Measurements from ENCODE around the gene CDKN2AIPNL.

The CDKN2AIPNL gene

GRCh38 chr5:134398609-134399155, 13.0 kb downstream of the CDKN2AIPNL start:
- H3K27me3 ChIP-seq (replicated peaks; ENCODE audit: insufficient read depth, low read length): no peaks in the 10 kb centered on the region
- H3K4me1 ChIP-seq (ENCODE audit: low read length): peaks cover 5% of the 10 kb centered on the region; the same call in 1 of the 2 replicates
- H3F3A ChIP-seq (ENCODE audit: insufficient read depth, low read length): peaks cover 11% of the 10 kb centered on the region; the same call in 1 of the 2 replicates
- no peak for DNase-seq
- no peaks in the 10 kb centered on the region for H3K79me2 ChIP-seq (ENCODE audit: low read length)
- H3K9me2 ChIP-seq (replicated peaks; ENCODE audit: insufficient read depth, low read length): no peaks in the 10 kb centered on the region
- H2AFZ ChIP-seq (ENCODE audit: low read length): no peak overlapping the region
- H3K27ac ChIP-seq (ENCODE audit: low read length): no peak overlapping the region
- no peak overlapping the region for H3K4me2 ChIP-seq (ENCODE audit: low read depth, low read length)
- H3K4me3 ChIP-seq (ENCODE audit: low read length): no peak overlapping the region
- no peaks in the 10 kb centered on the region for H3K9me3 ChIP-seq (replicated peaks; ENCODE audit: insufficient read depth, low read length)
- H4K20me1 ChIP-seq (ENCODE audit: insufficient read depth, low read length): no peaks in the 10 kb centered on the region
- 0 out of 2 replicates have a peak, but pooled peaks cover 5% of the 10 kb centered on the region for H3K36me3 ChIP-seq (replicated peaks; ENCODE audit: insufficient read depth, low read length)
- TF ChIP-seq EZH2phosphoT487 (IDR thresholded peaks at IDR 0.05; ENCODE audit: low read length) (no peak), CTCF (IDR thresholded peaks at IDR 0.05; ENCODE audit: low read length) (no peak), EZH2 (optimal IDR thresholded peaks at IDR 0.05; ENCODE audit: low read depth, low read length) (no peak)
- no peak overlapping the region for H3K9ac ChIP-seq (ENCODE audit: low read length)

- TF ChIP-seq EZH2phosphoT487 (IDR thresholded peaks at IDR 0.05; ENCODE audit: low read length) (no peak), CTCF (IDR thresholded peaks at IDR 0.05; ENCODE audit: low read length) (no peak), EZH2 (optimal IDR thresholded peaks at IDR 0.05; ENCODE audit: low read depth, low read length) (no peak)
- Histone ChIP-seq H3K9ac (ENCODE audit: low read length) (no peak overlapping the region), H3K36me3 (replicated peaks; ENCODE audit: insufficient read depth, low read length) (0 out of 2 replicates have a peak, but pooled peaks cover 6% of the 10 kb centered on the region), H3K4me2 (ENCODE audit: low read depth, low read length) (no peak overlapping the region), H3F3A (ENCODE audit: insufficient read depth, low read length) (peaks cover 4% of the 10 kb centered on the region; the same call in 1 of the 2 replicates), H3K27me3 (replicated peaks; ENCODE audit: insufficient read depth, low read length) (no peaks in the 10 kb centered on the region), H3K79me2 (ENCODE audit: low read length) (no peaks in the 10 kb centered on the region), H3K9me3 (replicated peaks; ENCODE audit: insufficient read depth, low read length) (no peaks in the 10 kb centered on the region), H3K4me3 (ENCODE audit: low read length) (no peak overlapping the region), H2AFZ (ENCODE audit: low read length) (no peak overlapping the region), H3K27ac (ENCODE audit: low read length) (no peak overlapping the region), H3K9me2 (replicated peaks; ENCODE audit: insufficient read depth, low read length) (no peaks in the 10 kb centered on the region), H4K20me1 (ENCODE audit: insufficient read depth, low read length) (no peaks in the 10 kb centered on the region), H3K4me1 (ENCODE audit: low read length) (peaks cover 5% of the 10 kb centered on the region; the same call in 1 of the 2 replicates)
- DNase-seq: no peak
Observed at GRCh38 chr5:134397196-134397595, 14.5 kb downstream of the CDKN2AIPNL start.

- peaks cover 4% of the 10 kb centered on the region; the same call in 1 of the 2 replicates for H3F3A ChIP-seq (ENCODE audit: insufficient read depth, low read length)
- no peaks in the 10 kb centered on the region for H4K20me1 ChIP-seq (ENCODE audit: insufficient read depth, low read length)
- no peaks in the 10 kb centered on the region for H3K9me3 ChIP-seq (replicated peaks; ENCODE audit: insufficient read depth, low read length)
- H3K4me3 ChIP-seq (ENCODE audit: low read length): no peak overlapping the region
- no peak overlapping the region for H3K9ac ChIP-seq (ENCODE audit: low read length)
- no peak overlapping the region for H2AFZ ChIP-seq (ENCODE audit: low read length)
- DNase-seq: no peak
- no peaks in the 10 kb centered on the region for H3K79me2 ChIP-seq (ENCODE audit: low read length)
- H3K27ac ChIP-seq (ENCODE audit: low read length): no peak overlapping the region
- no peaks in the 10 kb centered on the region for H3K9me2 ChIP-seq (replicated peaks; ENCODE audit: insufficient read depth, low read length)
- H3K4me1 ChIP-seq (ENCODE audit: low read length): peaks cover 5% of the 10 kb centered on the region; the same call in 1 of the 2 replicates
- 0 out of 2 replicates have a peak, but pooled peaks cover 8% of the 10 kb centered on the region for H3K36me3 ChIP-seq (replicated peaks; ENCODE audit: insufficient read depth, low read length)
- no peak for TF ChIP-seq CTCF (IDR thresholded peaks at IDR 0.05; ENCODE audit: low read length)
- no peak for TF ChIP-seq EZH2 (optimal IDR thresholded peaks at IDR 0.05; ENCODE audit: low read depth, low read length)
- no peak for TF ChIP-seq EZH2phosphoT487 (IDR thresholded peaks at IDR 0.05; ENCODE audit: low read length)
- no peaks in the 10 kb centered on the region for H3K27me3 ChIP-seq (replicated peaks; ENCODE audit: insufficient read depth, low read length)
- no peak overlapping the region for H3K4me2 ChIP-seq (ENCODE audit: low read depth, low read length)
Observed at GRCh38 chr5:134396274-134396673, 15.4 kb downstream of the CDKN2AIPNL start.
